NOMO-1 treated with DMSO at 0.1 percent for 48 hours (cell line): ENCODE measurements around the gene XRCC4.
A peak's percentile ranks its signal among the peaks of the same experiment; 100 is the strongest.
"Not testable (repeated sequence)": the region's sequence is repeated elsewhere in the genome, so short reads cannot be mapped to it uniquely, and the experiment has no call there.

Experiments used
- DNase-seq: peaks from one replicate; lab custom pipeline; 2025; ENCODE audit not compliant: unreplicated experiment; lab: John Stamatoyannopoulos, UW

XRCC4 gene

GRCh38 chr5:83257684-83258083 is 180.3 kb downstream of the XRCC4 start:
- not testable (repeated sequence) for DNase-seq

GRCh38 chr5:83265318-83265717 is 188.0 kb downstream of the XRCC4 start:
- no peak for DNase-seq

- DNase-seq, result no peak
Measured at GRCh38 chr5:83270311-83270710, 193.0 kb downstream of the XRCC4 start.

GRCh38 chr5:83277154-83277553 is 199.8 kb downstream of the XRCC4 start:
- DNase-seq, result no peak

- DNase-seq, result no peak
Measured at GRCh38 chr5:83277953-83278352, 200.6 kb downstream of the XRCC4 start.

GRCh38 chr5:83281176-83281575 is 203.8 kb downstream of the XRCC4 start:
- DNase-seq, result no peak

GRCh38 chr5:83281658-83282057 is 204.3 kb downstream of the XRCC4 start:
- no peak for DNase-seq

GRCh38 chr5:83283761-83284160 is 206.4 kb downstream of the XRCC4 start:
- peak; percentile 13 for DNase-seq

- no peak for DNase-seq
Measured at GRCh38 chr5:83285661-83286398, 208.5 kb downstream of the XRCC4 start.

GRCh38 chr5:83294246-83294645 is 216.9 kb downstream of the XRCC4 start:
- no peak for DNase-seq

GRCh38 chr5:83299353-83299752 is 222.0 kb downstream of the XRCC4 start:
- DNase-seq, result no peak

- DNase-seq, result peak; percentile 99
Measured at GRCh38 chr5:83306572-83307241, 229.4 kb downstream of the XRCC4 start.

GRCh38 chr5:83312663-83313062 is 235.3 kb downstream of the XRCC4 start:
- peak; percentile 99 for DNase-seq

- DNase-seq, result no peak
Measured at GRCh38 chr5:83313436-83313835, 236.1 kb downstream of the XRCC4 start.

GRCh38 chr5:83321483-83322055 is 244.2 kb downstream of the XRCC4 start:
- no peak for DNase-seq

- no peak for DNase-seq
Measured at GRCh38 chr5:83322273-83322924, 245.1 kb downstream of the XRCC4 start.

GRCh38 chr5:83323557-83324180 is 246.3 kb downstream of the XRCC4 start:
- DNase-seq, result peak; percentile 96

GRCh38 chr5:83331842-83332241 is 254.5 kb downstream of the XRCC4 start:
- DNase-seq, result no peak

- DNase-seq, result no peak
Measured at GRCh38 chr5:83337453-83338035, 260.2 kb downstream of the XRCC4 start.

GRCh38 chr5:83340511-83340918 is 263.2 kb downstream of the XRCC4 start:
- DNase-seq, result no peak

GRCh38 chr5:83341815-83342334 is 264.5 kb downstream of the XRCC4 start:
- no peak for DNase-seq
